ENCODE data around the gene C3orf22.
A peak's percentile ranks its signal among the peaks of the same experiment; 100 is the strongest.

The C3orf22 gene

DNA sequence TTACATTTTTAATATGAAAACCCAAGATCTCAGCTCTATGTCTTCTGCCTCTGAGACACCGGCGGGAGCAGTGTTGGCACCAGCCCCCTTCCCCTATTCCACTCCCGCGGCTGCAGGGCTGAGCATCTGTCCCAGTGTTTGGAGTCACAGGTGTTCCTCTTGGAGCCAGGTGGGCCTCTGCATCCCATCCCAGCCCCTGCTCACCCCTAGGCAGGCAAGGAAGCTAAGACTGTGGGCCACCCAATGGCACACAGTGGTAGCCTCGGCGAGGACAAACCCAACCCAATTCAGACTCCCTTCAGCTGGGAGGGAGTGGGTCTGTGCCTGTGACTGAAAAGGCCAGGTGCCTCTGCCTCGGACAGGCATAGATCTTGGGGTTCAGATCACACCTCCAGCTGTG lies 31.7 kb downstream of the C3orf22 start:
- no peak for DNase-seq

DNA sequence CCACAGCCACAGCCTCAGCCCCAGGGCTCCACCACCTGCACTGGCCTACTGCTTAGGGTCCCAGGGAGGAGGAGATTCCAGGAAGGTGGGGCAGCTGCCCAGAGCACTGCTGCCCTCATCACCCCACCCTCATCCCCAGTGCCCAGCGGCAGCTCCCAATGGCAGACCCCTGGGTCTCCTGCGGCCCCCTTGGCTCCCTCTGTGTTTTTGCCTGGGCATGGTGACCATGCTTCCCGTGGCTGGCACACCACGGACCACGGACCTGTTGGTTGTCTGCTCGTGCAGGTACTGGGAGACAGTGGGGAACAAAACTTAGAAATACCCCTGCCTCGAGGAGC lies 32.1 kb downstream of the C3orf22 start:
- DNase-seq: no peak

DNA sequence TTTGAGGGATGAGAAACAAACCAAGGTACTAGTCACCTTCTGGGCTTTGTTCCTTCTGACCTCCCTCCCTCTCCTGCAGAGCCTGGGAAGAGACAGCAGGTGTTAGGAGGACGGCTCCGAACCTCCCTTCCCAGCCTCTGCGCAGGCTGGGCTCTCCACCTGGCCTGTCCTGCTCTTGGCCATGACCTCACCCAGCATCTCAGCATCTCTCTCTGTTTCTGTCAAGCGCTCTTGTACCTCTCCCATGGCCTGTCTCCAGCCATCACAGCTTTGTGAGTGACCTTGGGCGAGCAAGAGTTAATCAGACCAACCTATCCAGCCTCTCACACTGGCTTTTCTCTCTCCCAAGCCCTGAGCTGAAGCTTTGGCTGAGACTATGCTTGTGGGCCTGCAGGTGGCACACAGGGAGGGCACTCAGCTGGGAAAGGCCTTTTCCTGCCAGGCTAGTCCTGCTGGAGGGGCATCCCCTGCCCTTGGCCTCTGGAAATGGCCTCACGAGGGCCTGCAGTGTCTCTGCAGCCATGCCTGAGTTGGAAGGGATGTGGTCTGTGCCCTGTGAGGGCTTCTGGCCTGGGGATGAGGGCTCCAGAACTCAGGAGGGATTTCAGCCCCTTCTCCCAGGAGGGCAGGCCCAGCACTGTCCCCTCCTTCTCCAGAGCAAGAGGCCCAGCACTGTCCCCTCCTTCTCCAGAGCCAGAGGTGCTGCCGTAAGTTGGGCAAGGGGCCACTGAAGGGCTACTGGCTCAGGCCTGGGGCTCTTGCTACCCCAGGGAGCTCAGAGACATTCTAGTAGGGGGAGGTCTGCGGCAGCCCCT lies 32.7 kb downstream of the C3orf22 start:
- DNase-seq: no peak

DNA sequence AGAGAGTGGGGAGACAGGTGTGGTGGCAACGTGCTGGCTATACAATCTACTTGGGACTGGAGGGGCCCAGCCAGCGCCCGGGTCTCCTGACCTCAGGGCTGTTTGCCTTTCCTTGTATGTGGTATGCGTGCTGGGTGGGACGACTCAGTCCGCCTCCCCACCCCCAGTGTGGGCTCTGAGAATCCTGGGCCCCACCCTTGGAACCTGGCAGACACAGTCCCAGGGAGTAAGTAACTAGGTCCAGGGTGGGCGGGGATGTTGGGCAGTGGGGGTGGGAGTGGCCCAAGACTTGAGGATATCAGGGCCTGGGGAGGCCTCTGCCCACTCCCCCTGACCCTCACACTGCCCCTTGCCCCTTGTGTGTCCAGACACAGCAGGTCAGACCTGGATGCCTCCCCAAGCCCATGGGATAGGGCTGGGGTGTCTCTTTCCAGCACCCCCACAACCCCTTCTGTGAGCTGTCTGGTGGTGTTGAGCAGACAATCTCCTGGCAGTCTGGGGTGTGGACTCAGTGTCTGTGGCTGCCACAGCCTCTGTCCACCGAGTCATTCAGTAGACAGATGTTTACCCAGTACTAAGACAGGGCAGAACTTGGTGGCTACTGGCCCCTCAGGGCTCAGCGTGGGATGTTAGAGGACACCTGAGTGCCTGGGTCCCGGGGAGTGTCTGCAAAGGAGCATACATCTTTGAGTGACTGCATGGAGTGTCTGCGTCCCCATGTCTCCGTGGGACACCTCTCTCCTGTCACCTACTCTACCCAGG lies 33.5 kb downstream of the C3orf22 start:
- DNase-seq: no peak

DNA sequence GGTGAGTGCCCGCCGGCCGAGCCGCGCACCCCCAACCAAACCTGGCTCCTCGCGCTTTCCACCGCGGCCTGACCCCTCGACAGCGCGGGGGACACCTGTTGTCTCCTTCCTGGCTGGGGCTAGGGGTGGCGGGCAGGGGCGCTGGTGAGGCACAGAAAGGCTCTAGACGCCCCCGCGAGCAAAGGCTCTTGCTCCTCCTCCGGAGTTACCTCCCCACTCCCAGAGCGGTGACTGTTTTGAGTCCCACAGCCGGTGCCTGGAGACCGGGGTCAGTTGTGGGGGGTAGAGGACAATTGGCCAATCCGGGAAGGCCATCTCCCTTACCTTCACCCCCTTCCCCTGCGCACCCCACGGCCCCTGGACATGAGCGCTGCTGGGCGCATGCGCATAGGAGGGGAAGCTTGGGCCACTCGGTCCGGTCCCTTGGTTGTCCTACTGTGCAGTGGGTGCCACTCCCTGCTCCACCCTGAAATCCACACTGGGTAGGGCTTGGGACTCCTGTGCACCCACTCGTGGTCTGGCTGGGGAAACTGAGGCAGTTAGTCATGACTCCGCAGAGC lies 34.2 kb downstream of the C3orf22 start:
- DNase-seq: peak; percentile 76

DNA sequence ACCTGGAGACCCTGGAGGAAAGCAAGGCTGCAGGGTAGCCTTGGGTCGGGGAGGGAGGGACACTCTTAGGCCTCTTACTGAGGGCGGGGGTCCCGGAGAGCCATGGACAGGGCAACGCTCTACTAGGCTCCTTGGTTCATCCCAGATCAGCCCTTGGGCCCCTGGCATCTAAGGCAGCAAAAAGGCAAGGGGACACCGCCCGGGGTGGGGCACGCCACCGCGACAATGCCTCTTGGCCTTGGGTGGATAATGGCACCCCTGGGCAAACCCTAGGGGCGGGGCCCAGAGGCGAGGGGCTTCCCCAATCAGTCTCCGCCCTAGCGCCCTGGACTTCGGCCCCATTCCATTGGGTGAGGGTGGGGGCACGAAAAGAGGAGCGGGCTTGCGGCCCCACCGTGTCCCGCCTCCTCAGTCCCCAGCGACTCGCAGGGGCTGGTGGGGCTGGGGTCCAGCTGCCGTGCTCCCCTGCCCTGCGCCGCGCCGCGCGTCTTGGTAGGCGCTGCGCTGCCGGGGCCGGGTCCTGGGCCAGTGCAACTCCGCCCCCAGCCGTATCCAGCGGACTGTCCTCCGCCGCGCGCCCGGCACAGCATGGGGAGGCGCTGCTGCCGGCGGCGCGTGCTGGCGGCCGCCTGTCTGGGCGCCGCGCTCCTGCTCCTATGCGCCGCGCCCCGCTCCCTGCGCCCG lies 34.8 kb downstream of the C3orf22 start, which contains the start of gene CHST13:
Gene CHST13, plus strand, starts transcription at position 411 of the 684 bp plus-strand sequence. Its CDS starts 178 bp downstream, at position 589.
- peak; percentile 85 for DNase-seq

DNA sequence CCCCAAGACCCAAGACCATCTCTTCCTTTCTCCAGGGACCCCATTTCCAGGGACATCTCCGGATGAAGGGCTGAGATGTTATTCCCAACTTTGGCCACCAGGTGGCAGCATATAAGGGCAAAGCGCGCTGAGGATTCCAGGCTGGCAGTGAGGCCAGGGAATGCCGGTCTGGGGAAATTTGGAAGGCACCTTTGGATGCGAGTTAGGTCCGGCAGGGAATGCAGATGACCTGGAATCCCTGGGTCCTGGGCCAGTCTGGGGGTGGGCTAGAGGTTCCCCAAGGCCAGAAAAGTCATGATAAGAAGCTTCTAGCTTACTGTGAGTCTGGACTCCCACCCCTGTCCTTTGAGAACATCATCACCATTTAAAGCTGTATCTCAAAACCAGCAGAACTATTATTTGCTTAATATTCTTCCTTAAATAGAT lies 36.4 kb downstream of the C3orf22 start:
- peak; percentile 69 for DNase-seq

DNA sequence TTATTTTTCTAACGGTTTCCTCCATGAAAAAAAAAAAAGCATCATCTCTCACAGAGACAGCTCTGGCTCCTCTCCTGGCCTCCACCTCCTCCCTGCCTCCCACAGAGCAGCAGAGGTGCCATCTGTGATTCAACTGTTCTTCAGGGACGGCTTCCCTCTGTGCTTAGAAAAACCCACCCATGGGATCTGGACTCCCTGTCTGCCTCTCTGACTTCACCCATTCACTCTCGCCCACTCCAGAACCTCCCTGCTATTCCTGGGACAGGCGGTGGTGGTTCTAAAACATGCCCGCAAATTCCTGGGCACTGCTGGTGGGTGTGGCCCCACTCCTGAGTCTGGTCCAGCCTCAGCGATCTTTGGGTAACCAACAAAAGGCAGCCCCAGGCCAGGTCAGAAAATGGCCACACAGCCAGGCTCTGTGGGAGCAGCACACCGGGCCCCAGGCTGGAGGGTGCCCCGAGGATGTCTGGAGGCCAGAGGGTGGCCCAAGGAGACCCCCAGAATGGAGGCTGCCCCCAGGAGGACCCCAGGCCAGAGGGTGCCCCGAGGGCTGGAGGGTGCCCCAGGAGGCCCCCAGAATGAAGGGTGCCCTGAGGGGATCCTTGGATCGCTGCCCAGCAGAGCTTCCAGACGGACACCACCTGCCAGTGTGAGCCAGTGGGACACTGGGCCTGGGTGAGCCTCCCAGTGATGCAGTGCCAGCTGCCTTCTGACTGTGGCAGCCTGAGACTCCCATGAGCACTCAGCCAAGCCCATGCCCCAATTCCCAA lies 37.4 kb downstream of the C3orf22 start:
- DNase-seq: no peak

DNA sequence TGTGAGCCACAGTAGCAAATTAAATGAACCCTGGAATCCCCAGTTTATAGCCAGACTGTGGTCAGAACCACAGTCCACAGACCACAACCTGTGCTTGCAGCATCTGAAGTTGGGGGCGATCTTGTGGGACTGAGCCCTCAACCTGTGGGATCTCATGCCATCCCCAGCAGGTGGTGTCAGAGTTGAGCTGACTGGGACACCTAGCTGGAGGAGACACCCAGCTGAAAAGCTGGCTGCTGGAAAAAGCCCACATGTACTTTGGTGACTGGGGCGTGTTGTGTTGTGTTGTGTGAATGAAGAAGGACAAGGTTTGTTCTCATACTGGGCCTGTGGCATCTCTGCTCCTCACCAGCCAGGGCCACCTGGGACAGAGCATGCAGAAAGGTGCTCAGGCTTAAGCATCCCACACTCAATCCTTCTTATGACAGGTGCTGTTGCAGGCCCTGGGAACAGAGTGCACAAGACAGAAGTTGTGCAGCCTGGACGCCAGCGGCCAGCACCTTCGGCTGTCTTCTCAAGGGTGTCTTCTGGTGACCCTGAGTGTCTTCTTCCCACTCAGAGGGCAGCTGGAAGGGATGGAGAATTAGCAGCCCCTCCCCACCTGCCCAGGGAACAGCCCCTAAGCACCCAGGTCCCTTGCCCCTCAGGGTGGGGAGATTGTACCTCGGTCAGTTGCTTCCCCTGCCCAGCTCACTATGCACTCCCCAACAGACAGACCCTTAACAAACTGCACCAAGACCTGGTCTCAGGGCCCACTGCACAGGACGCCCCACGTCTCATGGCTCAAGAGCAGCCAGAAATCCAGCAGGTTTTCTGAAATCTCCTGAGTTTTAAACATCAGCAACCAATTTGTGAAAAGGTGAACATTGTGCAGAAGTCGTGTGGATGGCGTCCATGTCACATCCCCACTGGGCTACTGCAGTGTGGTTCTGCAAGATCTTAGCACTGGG lies 39.0 kb downstream of the C3orf22 start:
- no peak for DNase-seq

DNA sequence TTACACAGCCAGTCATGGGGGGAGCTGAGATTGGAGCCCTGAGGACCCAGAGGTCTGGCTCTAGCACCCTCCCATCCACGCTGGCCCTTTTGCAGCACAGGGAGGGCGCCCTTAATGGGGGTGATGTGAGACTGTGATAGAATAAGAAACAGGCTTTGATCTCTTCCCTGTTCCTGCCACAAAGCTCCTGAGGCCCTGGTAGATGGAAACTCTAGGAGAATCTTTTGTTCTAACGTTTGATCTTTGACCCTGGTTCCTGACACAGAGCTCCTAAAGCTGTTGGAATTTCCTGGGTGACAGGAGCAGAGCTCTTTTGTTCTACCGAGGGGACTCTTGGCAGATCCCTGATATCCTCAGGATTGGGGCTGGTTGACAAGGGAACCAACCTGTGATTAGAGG lies 40.0 kb downstream of the C3orf22 start:
- no peak for DNase-seq

DNA sequence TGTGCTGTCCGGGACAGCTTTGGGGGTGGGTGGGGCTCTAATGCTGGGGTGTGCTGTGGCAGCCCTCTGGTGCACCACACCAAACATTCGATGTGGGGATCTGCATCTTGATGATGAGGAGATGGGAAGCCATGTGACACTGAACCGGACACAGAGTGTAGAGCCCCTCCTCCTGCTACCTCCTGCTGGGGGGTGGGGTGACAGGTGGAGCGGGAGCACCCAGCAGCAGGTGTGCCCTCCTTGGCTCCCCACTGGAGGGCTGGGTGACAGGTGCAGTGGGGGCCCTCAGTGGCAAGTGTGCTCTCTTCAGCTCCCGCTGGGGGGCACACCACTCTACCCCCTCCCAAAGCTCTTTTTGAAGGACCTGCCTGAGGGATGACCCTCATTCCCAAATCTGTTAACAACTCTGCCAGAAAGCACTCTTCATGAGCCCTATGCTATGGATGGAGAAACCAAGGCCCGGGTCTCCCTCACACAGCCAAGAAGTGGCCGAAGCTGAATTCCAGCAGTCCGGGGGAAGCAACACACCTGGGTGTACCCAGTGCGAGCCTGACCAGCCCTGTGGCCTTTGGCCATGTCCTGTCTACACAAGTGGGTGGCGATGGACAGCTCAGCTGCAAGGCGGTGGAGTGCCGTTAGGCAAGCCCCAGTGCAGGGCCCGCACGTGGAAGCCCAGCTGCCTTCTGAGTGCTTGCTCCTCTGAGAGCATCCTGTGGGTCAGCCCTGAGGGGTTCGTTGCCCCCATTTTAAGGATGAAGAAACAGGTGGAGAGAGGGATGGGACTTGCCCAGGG lies 40.5 kb downstream of the C3orf22 start:
- peak; percentile 82 for DNase-seq

DNA sequence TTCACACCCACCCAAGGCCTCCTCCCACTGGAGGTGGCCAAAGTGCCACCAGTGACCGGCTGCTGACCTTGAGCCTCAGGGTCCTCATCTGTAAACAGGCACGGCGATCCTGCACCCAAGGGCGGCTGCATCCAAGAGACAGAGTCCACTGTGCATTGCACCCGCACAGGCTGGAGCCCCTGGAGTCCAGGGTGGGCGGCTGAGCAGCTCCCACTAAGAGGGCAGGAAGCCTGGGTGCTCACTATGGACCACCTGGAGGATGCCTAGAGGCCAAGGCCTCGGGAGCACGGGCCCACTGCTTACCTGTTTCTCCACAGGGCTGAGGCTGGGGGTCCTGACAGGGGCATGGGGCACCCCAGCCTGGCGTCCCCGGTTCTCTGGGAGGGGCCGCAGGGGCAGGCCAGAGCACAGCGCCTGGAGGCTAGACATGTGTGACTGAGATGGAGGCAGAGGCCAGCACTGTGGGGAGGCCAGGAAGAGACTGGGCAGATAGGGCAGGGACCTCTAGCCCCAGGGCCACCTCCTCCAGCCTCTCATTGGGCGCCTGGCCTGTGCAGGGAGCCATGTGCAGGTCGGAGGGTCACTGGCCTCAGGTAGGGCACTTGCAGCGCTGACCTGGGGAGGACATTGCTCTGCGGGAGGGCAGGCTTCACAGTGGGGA lies 41.3 kb downstream of the C3orf22 start, which contains the start of gene UROC1:
Gene UROC1, minus strand, starts transcription at position 483 of the 661 bp plus-strand sequence. Its CDS starts 54 bp downstream, at position 429.
- peak; percentile 62 for DNase-seq

DNA sequence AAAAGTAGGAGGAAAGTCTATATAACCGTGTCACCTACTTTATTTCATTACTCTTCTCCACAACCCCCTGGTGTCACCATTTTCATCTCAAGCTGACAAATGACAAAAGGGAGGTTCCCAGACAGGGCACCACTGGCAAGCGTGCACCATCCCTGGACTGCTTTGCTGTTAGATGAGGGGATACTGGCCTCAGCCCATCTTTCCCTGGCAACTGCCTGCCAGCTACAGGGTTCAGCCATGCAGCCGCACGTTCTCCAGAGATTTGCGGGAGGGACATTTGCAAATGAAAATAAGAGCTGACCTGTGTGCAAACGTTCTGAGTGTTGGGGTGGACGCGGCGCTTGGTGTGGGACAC lies 41.8 kb downstream of the C3orf22 start:
- DNase-seq: no peak

DNA sequence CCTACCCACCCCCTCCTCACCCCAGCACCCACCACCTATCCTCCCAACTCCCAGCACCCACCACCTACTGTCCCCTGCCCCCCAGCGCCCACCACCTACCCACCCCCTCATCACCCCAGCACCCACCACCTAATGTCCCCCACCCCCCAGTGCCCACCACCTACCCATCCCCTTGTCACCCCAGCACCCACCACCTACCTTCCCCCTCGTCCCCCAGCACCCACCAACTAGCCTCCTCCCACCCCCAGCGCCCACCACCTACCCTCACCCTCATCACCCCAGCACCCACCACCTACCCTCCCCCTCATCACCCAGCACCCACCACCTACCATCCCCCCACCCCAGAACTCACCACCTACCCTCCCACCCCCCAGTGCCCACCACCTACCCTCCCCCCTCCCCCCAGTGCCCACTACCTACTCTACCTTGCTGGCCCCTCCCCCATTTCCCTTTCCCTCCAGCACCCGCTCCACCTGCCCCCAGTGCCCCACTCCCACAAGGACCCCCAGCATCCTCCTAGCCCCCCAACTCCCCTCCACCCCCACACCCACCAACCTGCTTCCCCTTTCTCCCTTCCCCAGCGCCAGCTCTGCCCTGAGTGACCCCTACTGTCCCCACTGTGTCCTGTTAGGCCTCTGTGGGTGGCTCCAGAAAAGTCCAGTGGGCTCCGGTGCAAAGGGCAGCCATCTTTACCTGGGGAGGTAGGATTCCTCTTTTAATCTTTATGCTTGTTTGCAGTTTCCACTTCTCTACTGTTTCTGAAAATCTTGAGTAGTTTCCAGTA lies 42.4 kb downstream of the C3orf22 start:
- DNase-seq: no peak

DNA sequence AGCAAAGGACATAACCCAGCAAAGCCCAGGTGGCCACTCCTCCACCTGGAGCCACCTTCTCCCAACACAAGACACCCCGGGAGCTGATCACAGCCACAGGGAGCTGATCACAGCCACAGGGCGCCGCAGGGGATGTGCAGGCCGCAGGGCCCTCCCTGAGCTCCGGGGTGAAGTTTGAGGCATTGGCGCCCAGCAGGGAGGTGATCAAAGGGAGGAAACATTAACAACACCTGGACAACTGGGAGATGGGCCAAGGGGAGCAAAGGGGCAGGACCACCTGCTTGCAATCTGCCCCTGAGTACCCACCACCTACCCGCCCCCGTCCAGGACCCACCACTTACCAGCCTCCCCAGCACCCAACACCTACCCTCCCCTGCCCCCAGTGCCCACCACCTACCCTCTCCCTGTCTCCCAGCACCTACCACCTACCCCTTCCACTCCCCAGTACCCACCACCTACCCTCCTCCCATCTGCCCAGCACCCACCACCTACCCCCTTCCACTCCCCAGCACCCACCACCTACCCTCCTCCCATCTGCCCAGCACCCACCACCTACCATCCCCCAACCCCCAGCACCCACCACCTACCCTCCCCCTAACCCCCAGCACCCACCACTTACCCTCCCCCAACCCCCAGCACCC lies 43.5 kb downstream of the C3orf22 start:
- peak; percentile 96 for DNase-seq

DNA sequence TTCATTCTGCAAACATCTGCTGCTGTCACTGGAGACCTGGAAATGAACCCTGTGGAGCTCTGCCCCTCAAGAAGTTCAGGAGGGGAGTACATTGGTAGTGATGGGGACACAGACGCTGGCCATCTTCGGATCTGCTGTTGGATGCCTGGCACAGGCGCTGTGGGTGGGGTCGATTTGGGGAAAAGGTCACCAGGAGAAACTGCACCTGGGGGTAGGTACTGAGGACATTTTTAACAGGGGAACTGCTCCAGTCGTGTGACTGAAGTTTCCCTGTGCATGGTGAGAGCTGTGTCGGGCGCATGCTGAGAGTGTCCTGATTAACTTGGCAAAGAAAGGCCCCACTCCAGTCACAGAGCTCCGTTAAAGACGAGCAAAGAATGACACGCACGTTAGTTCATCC lies 44.6 kb downstream of the C3orf22 start:
- DNase-seq: no peak

DNA sequence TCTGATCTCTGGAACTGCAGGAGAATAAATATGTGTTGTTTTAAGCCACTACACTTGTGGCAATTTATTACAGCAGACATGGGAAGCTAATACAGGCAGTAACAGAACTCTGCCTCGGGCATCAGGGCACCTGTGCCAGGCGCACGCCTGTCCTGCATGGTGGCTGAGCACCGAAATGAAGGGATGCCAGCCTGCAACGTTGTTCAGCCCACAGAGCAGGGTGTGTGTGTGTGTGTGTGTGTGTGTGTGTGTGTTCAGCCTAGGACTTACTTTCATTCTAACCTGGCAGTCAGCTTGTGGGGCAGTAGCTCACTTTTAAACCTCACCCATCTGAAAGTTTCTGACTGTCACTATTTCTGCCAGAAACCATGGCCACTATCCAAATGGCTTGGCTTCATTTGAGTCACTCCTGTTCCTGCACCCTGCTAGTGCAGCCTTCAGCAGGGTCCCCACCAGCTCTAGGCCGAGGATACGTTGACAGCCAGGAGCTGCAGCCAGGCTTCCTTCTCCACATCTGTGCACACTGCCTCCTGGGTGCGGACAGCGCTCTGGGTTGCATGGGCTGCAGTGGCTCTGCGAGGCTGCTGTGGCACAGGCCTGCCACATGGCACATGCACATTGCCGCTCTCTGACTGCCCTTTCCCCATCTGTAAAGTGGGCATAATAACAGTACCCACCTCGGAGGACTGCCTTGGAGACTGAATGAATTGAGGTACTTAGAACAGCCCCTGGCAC lies 45.6 kb downstream of the C3orf22 start:
- DNase-seq: no peak

DNA sequence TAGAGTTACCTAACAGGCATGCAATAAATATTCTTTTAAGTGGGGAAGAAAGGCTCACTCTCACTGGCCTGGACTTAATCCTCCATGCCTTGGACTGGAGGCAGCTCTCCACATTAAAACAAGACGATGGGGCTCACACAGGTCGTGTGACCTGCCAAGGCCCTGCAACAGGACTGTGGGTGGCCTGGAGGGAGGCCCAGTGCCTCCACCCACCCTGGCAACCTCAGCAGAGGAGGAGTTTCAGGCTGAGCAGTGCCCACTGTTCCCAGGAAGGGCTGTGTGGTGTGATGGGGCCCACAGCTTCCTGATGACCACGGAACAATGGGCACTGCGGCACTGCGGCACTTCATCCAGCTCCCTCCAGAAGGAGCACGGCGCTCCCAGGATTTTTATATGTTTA lies 46.7 kb downstream of the C3orf22 start:
- no peak for DNase-seq
